SK-N-SH (cell line): ENCODE measurements around the gene ACLY. TPM values are rescaled to one million over a fixed set of nuclear protein-coding genes. Genes with fewer than 3 reads are reported as not detected.

Experiments used
- CTCF ChIA-PET: fragments of 300-600, 350-600 bp; formaldehyde crosslinking; extraction: SDS; loops from one replicate; lab custom pipeline; 2021; lab: Yijun Ruan, JAX
- POLR2A ChIA-PET: fragments of 350-600 bp; sonication (Branson Sonifier 250); formaldehyde crosslinking; extraction: SDS; loops from one replicate; lab custom pipeline; 2020; ENCODE audit warnings: antibody characterized with exemption, inconsistent platforms; lab: Yijun Ruan, JAX
- DNase-seq: peaks from one replicate; pipeline ENCODE4 v3.0.0; 2012
- H2AFZ ChIP-seq: fragments of 200-600 bp; sonication (generic); 2 replicates; pipeline ENCODE4 v1.8.1; 2016; ENCODE audit warnings: antibody characterized with exemption, mild to moderate bottlenecking, low read depth
- H3F3A ChIP-seq: fragments of 200-600 bp; sonication (generic); replicated peaks from 2 replicates; pipeline ENCODE3; 2016; ENCODE audit warnings: antibody characterized with exemption, mild to moderate bottlenecking; ENCODE audit not compliant: insufficient read depth
- H3K27ac ChIP-seq, 2 experiments: fragments of 200-500 bp in 1 of 2; fragments of 200-600 bp in 1 of 2; sonication (Bioruptor generic) in 1 of 2; sonication (generic), shearing (Covaris generic) in 1 of 2; 2 replicates each; pipeline versions ENCODE4 v1.5.1 to v1.6.1; 2014 to 2016; ENCODE audit warnings: low read depth in 2 of 2, inconsistent platforms in 1 of 2, low read length in 1 of 2, mild to moderate bottlenecking in 1 of 2, mixed read lengths in 1 of 2
- H3K27me3 ChIP-seq: fragments of 200-600 bp; sonication (generic), shearing (Covaris generic); 2 replicates; pipeline ENCODE4 v1.6.1; 2016; ENCODE audit warnings: mixed run types; ENCODE audit not compliant: insufficient read depth
- H3K36me3 ChIP-seq, 2 experiments: fragments of 200-500 bp in 1 of 2; fragments of 200-600 bp in 1 of 2; sonication (Bioruptor generic) in 1 of 2; sonication (generic) in 1 of 2; replicated peaks in 1 of 2; 2 replicates each; pipeline versions ENCODE3 to v1.5.1; 2014 to 2016; ENCODE audit warnings: low read length in 1 of 2, mild to moderate bottlenecking in 1 of 2; ENCODE audit not compliant: insufficient read depth in 2 of 2, control insufficient read depth in 1 of 2
- H3K4me1 ChIP-seq, 2 experiments: fragments of 200-500 bp in 1 of 2; fragments of 200-600 bp in 1 of 2; sonication (Bioruptor generic) in 1 of 2; sonication (generic), shearing (Covaris generic) in 1 of 2; 2 replicates each; pipeline versions ENCODE4 v1.5.1 to v1.6.1; 2014 to 2016; ENCODE audit warnings: low read depth in 1 of 2, low read length in 1 of 2, mixed run types in 1 of 2; ENCODE audit not compliant: insufficient read depth in 2 of 2, control insufficient read depth in 1 of 2
- H3K4me2 ChIP-seq: fragments of 200-600 bp; sonication (generic), shearing (Covaris generic); 2 replicates; pipeline ENCODE4 v1.6.1; 2017; ENCODE audit warnings: mixed run types
- H3K4me3 ChIP-seq, 2 experiments: fragments of 200-500 bp in 1 of 2; fragments of 200-600 bp in 1 of 2; sonication (Bioruptor generic) in 1 of 2; sonication (generic), shearing (Covaris generic) in 1 of 2; 2 replicates each; pipeline versions ENCODE4 v1.5.1 to v1.8.1; 2014 to 2016; ENCODE audit warnings: low read depth in 2 of 2, inconsistent platforms in 1 of 2, low read length in 1 of 2, mild to moderate bottlenecking in 1 of 2, mixed read lengths in 1 of 2, moderate library complexity in 1 of 2
- H3K79me2 ChIP-seq: fragments of 200-600 bp; sonication (generic); 2 replicates; pipeline ENCODE4 v1.8.1; 2017; ENCODE audit warnings: mild to moderate bottlenecking; ENCODE audit not compliant: insufficient read depth
- H3K9ac ChIP-seq: fragments of 200-600 bp; sonication (generic); 2 replicates; pipeline ENCODE4 v1.6.1; 2017; ENCODE audit warnings: mixed run types
- H3K9me2 ChIP-seq: fragments of 200-600 bp; sonication (generic); 2 replicates; pipeline ENCODE4 v1.6.1; 2017; ENCODE audit warnings: mixed run types
- H3K9me3 ChIP-seq: fragments of 200-600 bp; sonication (generic); 2 replicates; pipeline ENCODE4 v1.6.1; 2017; ENCODE audit warnings: mixed run types, mild to moderate bottlenecking, moderate library complexity
- H4K20me1 ChIP-seq: fragments of 200-600 bp; sonication (generic); 2 replicates; pipeline ENCODE4 v1.6.1; 2017; ENCODE audit warnings: mild to moderate bottlenecking, mixed run types; ENCODE audit not compliant: insufficient read depth
- CHD2 ChIP-seq: fragments of 150-350 bp; IDR thresholded peaks from 2 replicates; pipeline ENCODE4 v1.6.1; 2018; ENCODE audit warnings: low read length; ENCODE audit not compliant: partially characterized antibody
- CTCF ChIP-seq: fragments of 200-600 bp; sonication (generic); IDR thresholded peaks from 2 replicates; pipeline ENCODE4 v1.6.1; 2017; ENCODE audit warnings: antibody characterized with exemption, mild to moderate bottlenecking, moderate library complexity
- ELF1 ChIP-seq: IDR thresholded peaks from 2 replicates; pipeline ENCODE4 v1.4.0; 2012
- EP300 ChIP-seq, 2 experiments: IDR thresholded peaks; 2 replicates each; pipeline versions ENCODE4 v1.4.0 to v1.6.1; 2012; ENCODE audit warnings: borderline replicate concordance in 1 of 2, low read depth in 1 of 2, low read length in 1 of 2
- EZH2phosphoT487 ChIP-seq: fragments of 200-600 bp; sonication (generic); IDR thresholded peaks from 2 replicates; pipeline ENCODE4 v1.6.1; 2017; ENCODE audit warnings: low read depth, mixed run types, mild to moderate bottlenecking, antibody characterized with exemption, moderate library complexity, borderline replicate concordance
- FOXM1 ChIP-seq: IDR thresholded peaks from 2 replicates; pipeline ENCODE4 v1.4.0; 2012; ENCODE audit warnings: low read depth, mild to moderate bottlenecking
- GATA2 ChIP-seq: sonication (generic); formaldehyde crosslinking; IDR thresholded peaks from 2 replicates; pipeline ENCODE4 v1.5.0; 2020; ENCODE audit warnings: mild to moderate bottlenecking, missing genetic modification reagents
- MEF2A ChIP-seq: IDR thresholded peaks from 2 replicates; pipeline ENCODE4 v1.4.0; 2012; ENCODE audit warnings: low read depth, borderline replicate concordance
- MXI1 ChIP-seq: IDR thresholded peaks from 2 replicates; pipeline ENCODE4 v1.6.1; 2012; ENCODE audit warnings: mild to moderate bottlenecking, low read depth, low read length, improper control_type of control experiment
- PBX3 ChIP-seq: IDR thresholded peaks from 2 replicates; pipeline ENCODE4; 2012
- POLR2AphosphoS5 ChIP-seq: IDR thresholded peaks from 2 replicates; pipeline ENCODE4 v1.6.1; 2012; ENCODE audit warnings: low read depth, low read length
- RFX5 ChIP-seq: IDR thresholded peaks from 2 replicates; pipeline ENCODE4 v1.6.1; 2012; ENCODE audit warnings: mild to moderate bottlenecking, improper control_type of control experiment, low read length
- SIN3A ChIP-seq: IDR thresholded peaks from 2 replicates; pipeline ENCODE4 v1.6.1; 2012; ENCODE audit warnings: low read depth, mild to moderate bottlenecking, low read length, moderate library complexity, borderline replicate concordance
- TAF1 ChIP-seq: IDR thresholded peaks from 2 replicates; pipeline ENCODE4 v1.6.1; 2012; ENCODE audit warnings: low read depth, mild to moderate bottlenecking, low read length, moderate library complexity, borderline replicate concordance
- TCF12 ChIP-seq: IDR thresholded peaks from 2 replicates; pipeline ENCODE4 v1.4.0; 2012
- YY1 ChIP-seq: IDR thresholded peaks from 2 replicates; pipeline ENCODE4 v1.4.0; 2012; ENCODE audit warnings: low read depth, mild to moderate bottlenecking
- WGBS: methylation state at CpG from one replicate; pipeline ENCODE4 v1.1.6; 2017; ENCODE audit warnings: low lambda C conversion rate; 5-methylcytosine and 5-hydroxymethylcytosine counted together
- polyA plus RNA-seq, 3 experiments: library from polyadenylated mRNA; depleted of rRNA; stranded (reverse); fragments of >200 nt; gene quantifications; 2 replicates each; pipeline ENCODE4 v1.2.3, GENCODE V29; 2012
- TF ChIP-seq, protein P1 (sequence below): IDR thresholded peaks from 2 replicates; pipeline ENCODE4 v1.4.0; 2012; ENCODE audit warnings: low read depth
- TF ChIP-seq, protein P2 (sequence below): IDR thresholded peaks from 2 replicates; pipeline ENCODE4 v1.4.0; 2012; ENCODE audit warnings: low read depth, borderline replicate concordance

Gene ACLY
- polyA plus RNA-seq, 1 of the 3 experiments (the other 2 are of a cell fraction) = 163 TPM

- peaks cover 4% of the 10 kb centered on the region for H3K79me2 ChIP-seq
- no peaks in the 10 kb centered on the region for H3K9me2 ChIP-seq
- no peaks in the 10 kb centered on the region for H4K20me1 ChIP-seq
- peaks cover 6% of the 10 kb centered on the region for H3F3A ChIP-seq
- H3K9me3 ChIP-seq = no peaks in the 10 kb centered on the region
- 82% methylated on average over 6 of the region's 6 CpGs for WGBS
- H3K4me2 ChIP-seq = peak overlapping the region; percentile 78
- H2AFZ ChIP-seq = peak overlapping the region; percentile 77; the same call in 1 of the 2 replicates
- POLR2A ChIA-PET = no interaction called here
- H3K4me3 ChIP-seq = no peak overlapping the region
- H3K4me1 ChIP-seq = peaks cover 0 to 10% of the 10 kb centered on the region in 2 experiments; a peak in 3 of 4 replicates
- DNase-seq = no peak
- TF ChIP-seq RFX5 (no peak), POLR2AphosphoS5 (no peak), SIN3A (no peak), MEF2A (no peak), MXI1 (no peak), PBX3 (no peak), CHD2 (no peak), YY1 (no peak), TCF12 (no peak), ELF1 (no peak), FOXM1 (no peak), EP300 (IDR thresholded peaks at IDR 0.05; ENCODE audit: borderline replicate concordance in 1 of 2, low read depth in 1 of 2, low read length in 1 of 2) (no peak), CTCF (no peak), TAF1 (no peak), GATA2 (CRISPR knock-in tag) (no peak), EZH2phosphoT487 (no peak)
- TF ChIP-seq, protein P1, sequence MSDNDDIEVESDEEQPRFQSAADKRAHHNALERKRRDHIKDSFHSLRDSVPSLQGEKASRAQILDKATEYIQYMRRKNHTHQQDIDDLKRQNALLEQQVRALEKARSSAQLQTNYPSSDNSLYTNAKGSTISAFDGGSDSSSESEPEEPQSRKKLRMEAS = no peak
- TF ChIP-seq, protein P2, sequence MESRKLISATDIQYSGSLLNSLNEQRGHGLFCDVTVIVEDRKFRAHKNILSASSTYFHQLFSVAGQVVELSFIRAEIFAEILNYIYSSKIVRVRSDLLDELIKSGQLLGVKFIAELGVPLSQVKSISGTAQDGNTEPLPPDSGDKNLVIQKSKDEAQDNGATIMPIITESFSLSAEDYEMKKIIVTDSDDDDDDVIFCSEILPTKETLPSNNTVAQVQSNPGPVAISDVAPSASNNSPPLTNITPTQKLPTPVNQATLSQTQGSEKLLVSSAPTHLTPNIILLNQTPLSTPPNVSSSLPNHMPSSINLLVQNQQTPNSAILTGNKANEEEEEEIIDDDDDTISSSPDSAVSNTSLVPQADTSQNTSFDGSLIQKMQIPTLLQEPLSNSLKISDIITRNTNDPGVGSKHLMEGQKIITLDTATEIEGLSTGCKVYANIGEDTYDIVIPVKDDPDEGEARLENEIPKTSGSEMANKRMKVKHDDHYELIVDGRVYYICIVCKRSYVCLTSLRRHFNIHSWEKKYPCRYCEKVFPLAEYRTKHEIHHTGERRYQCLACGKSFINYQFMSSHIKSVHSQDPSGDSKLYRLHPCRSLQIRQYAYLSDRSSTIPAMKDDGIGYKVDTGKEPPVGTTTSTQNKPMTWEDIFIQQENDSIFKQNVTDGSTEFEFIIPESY = no peak
- TF ChIP-seq, all 33 proteins: peak for 0
- CTCF ChIA-PET = interaction anchor here (0.7 to 1.1 kb wide), 3 partner anchors 35 to 127 kb away, joined by 3 to 4 read pairs (median 3); no protein-coding TSS in a partner anchor
- no peaks in the 10 kb centered on the region for H3K27me3 ChIP-seq
- no peak overlapping the region for H3K9ac ChIP-seq
- no peaks in the 10 kb centered on the region for H3K36me3 ChIP-seq
- H3K27ac ChIP-seq = peak overlapping the region in 1 of 2 experiments; percentile 81; a peak in 1 of 4 replicates
Observed at GRCh38 chr17:41928693-41929251, 10.0 kb upstream of the ACLY start.
